ENCODE measurements around the gene MAP3K2. TPM values are rescaled to one million over a fixed set of nuclear protein-coding genes. Genes with fewer than 3 reads are reported as not detected.

The MAP3K2 gene
- total RNA-seq, 2 donors from 2014 or later: 61.6 to 63.8 TPM

DNA sequence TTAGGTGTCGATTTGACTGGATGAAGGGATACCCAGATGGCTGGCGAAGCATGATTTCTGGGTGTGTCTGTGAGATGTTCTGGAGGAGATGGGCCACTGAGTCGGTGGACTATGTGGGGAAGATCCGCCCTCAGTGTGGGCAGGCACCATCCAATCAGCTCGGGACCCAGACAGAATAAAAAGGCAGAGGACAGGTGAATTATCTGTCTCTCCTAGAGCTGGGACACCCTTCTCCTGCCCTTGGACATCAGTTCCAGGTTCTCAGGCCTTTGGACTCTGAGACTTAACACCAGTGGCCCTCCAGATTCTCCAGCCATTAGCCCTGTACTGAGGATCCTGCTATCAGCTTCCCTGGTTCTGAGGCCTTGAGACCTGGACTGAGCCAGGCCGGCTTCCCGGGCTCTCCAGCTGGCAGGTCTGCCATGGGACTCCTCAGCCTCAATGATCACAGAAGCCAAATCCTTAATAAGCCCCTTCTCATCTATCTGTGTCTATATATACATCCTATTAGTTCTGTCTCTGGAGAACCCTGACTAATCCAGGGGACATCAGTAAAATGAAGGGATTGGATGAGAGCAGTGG is 42.2 kb upstream of the MAP3K2 start:
- WGBS: 81% methylated on average over 7 of the region's 7 CpGs
- Histone ChIP-seq H3K27me3 (replicated peaks; ENCODE audit: insufficient read depth) (no peaks in the 10 kb centered on the region), H3K36me3 (no peaks in the 10 kb centered on the region), H3K4me1 (replicated peaks) (no peaks in the 10 kb centered on the region), H3K4me3 (no peak overlapping the region), H3K27ac (no peak overlapping the region), H3K9me3 (no peaks in the 10 kb centered on the region)
- TF ChIP-seq POLR2AphosphoS5 (IDR thresholded peaks at IDR 0.05) (no peak), POLR2A (IDR thresholded peaks at IDR 0.05) (no peak)
- TF ChIP-seq, protein P1, sequence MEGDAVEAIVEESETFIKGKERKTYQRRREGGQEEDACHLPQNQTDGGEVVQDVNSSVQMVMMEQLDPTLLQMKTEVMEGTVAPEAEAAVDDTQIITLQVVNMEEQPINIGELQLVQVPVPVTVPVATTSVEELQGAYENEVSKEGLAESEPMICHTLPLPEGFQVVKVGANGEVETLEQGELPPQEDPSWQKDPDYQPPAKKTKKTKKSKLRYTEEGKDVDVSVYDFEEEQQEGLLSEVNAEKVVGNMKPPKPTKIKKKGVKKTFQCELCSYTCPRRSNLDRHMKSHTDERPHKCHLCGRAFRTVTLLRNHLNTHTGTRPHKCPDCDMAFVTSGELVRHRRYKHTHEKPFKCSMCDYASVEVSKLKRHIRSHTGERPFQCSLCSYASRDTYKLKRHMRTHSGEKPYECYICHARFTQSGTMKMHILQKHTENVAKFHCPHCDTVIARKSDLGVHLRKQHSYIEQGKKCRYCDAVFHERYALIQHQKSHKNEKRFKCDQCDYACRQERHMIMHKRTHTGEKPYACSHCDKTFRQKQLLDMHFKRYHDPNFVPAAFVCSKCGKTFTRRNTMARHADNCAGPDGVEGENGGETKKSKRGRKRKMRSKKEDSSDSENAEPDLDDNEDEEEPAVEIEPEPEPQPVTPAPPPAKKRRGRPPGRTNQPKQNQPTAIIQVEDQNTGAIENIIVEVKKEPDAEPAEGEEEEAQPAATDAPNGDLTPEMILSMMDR (IDR thresholded peaks at IDR 0.05): no peak
- intact Hi-C loops (cut with DNase I): no loop called here
- no peak for DNase-seq (ENCODE audit: low spot score)

DNA sequence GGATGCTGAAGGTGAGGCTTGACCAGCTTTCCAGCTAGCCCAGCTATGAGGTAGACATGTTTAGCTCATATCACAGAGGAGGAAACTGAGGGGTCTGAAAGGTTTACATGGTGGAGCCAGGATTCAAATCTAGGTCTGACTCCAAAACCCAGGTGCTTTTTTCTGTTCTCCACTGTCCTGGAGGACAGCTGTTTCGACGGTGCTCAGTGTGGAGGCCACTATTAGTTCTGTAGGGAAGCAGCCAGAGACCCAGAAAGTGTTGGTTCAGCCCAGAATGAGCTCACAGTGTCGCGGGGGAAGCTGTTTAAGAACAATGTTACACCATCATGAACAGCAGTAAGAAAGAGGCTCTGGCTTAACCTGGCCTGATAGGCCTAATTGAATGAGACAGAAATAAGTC is 41.5 kb upstream of the MAP3K2 start:
- no peaks in the 10 kb centered on the region for H3K4me1 ChIP-seq (replicated peaks)
- no peak overlapping the region for H3K4me3 ChIP-seq
- no peaks in the 10 kb centered on the region for H3K9me3 ChIP-seq
- no peak for DNase-seq (ENCODE audit: low spot score)
- H3K27me3 ChIP-seq (replicated peaks; ENCODE audit: insufficient read depth): no peaks in the 10 kb centered on the region
- TF ChIP-seq, protein P1 (IDR thresholded peaks at IDR 0.05): no peak
- TF ChIP-seq POLR2A (IDR thresholded peaks at IDR 0.05) (no peak), POLR2AphosphoS5 (IDR thresholded peaks at IDR 0.05) (no peak)
- intact Hi-C loops (cut with DNase I): no loop called here
- no peaks in the 10 kb centered on the region for H3K36me3 ChIP-seq
- WGBS: 93% methylated on average over 4 of the region's 4 CpGs
- H3K27ac ChIP-seq: no peak overlapping the region

DNA sequence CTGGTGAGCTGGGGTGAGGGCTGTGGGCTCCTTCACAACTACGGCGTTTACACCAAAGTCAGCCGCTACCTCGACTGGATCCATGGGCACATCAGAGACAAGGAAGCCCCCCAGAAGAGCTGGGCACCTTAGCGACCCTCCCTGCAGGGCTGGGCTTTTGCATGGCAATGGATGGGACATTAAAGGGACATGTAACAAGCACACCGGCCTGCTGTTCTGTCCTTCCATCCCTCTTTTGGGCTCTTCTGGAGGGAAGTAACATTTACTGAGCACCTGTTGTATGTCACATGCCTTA is 41.0 kb upstream of the MAP3K2 start:
- no peak for DNase-seq (ENCODE audit: low spot score)
- Histone ChIP-seq H3K27ac (no peak overlapping the region), H3K27me3 (replicated peaks; ENCODE audit: insufficient read depth) (no peaks in the 10 kb centered on the region), H3K4me1 (replicated peaks) (no peaks in the 10 kb centered on the region), H3K36me3 (no peaks in the 10 kb centered on the region), H3K4me3 (no peak overlapping the region), H3K9me3 (no peaks in the 10 kb centered on the region)
- no peak for TF ChIP-seq POLR2AphosphoS5 (IDR thresholded peaks at IDR 0.05)
- no peak for TF ChIP-seq POLR2A (IDR thresholded peaks at IDR 0.05)
- TF ChIP-seq, protein P1 (IDR thresholded peaks at IDR 0.05): no peak
- whole genome bisulfite sequencing: 90% methylated on average over 5 of the region's 6 CpGs
- intact Hi-C loops (cut with DNase I): no loop called here

DNA sequence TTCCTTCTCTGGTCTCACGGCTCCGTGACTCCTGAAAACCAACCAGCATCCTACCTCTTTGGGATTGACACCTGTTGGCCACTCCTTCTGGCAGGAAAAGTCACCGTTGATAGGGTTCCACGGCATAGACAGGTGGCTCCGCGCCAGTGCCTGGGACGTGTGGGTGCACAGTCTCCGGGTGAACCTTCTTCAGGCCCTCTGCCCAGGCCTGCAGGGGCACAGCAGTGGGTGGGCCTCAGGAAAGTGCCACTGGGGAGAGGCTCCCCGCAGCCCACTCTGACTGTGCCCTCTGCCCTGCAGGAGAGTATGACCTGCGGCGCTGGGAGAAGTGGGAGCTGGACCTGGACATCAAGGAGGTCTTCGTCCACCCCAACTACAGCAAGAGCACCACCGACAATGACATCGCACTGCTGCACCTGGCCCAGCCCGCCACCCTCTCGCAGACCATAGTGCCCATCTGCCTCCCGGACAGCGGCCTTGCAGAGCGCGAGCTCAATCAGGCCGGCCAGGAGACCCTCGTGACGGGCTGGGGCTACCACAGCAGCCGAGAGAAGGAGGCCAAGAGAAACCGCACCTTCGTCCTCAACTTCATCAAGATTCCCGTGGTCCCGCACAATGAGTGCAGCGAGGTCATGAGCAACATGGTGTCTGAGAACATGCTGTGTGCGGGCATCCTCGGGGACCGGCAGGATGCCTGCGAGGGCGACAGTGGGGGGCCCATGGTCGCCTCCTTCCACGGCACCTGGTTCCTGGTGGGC is 40.5 kb upstream of the MAP3K2 start:
- H3K4me1 ChIP-seq (replicated peaks): peaks cover 1% of the 10 kb centered on the region
- H3K27ac ChIP-seq: no peak overlapping the region
- WGBS: 93% methylated on average over 36 of the region's 36 CpGs
- no peak overlapping the region for H3K4me3 ChIP-seq
- no peak for DNase-seq (ENCODE audit: low spot score)
- no peaks in the 10 kb centered on the region for H3K36me3 ChIP-seq
- H3K9me3 ChIP-seq: no peaks in the 10 kb centered on the region
- intact Hi-C loops (cut with DNase I): no loop called here
- peaks cover under 1% of the 10 kb centered on the region for H3K27me3 ChIP-seq (replicated peaks; ENCODE audit: insufficient read depth)
- no peak for TF ChIP-seq POLR2AphosphoS5 (IDR thresholded peaks at IDR 0.05)
- TF ChIP-seq, protein P1 (IDR thresholded peaks at IDR 0.05): no peak
- no peak for TF ChIP-seq POLR2A (IDR thresholded peaks at IDR 0.05)

All from prostate gland (tissue), 2 donors.